WI38 (cell line): ENCODE data around the gene CSN1S1.

Source experiments
- H3K4me3 ChIP-seq: 2 replicates; pipeline ENCODE4 v1.5.1; 2011; ENCODE audit warnings: low read depth, mild to moderate bottlenecking, control low read depth, low read length
- TF ChIP-seq, protein P1 (sequence below): IDR thresholded peaks from 2 replicates; pipeline ENCODE4 v1.5.1; 2012; ENCODE audit warnings: low read depth, mild to moderate bottlenecking, control low read depth, low read length

The CSN1S1 gene

DNA sequence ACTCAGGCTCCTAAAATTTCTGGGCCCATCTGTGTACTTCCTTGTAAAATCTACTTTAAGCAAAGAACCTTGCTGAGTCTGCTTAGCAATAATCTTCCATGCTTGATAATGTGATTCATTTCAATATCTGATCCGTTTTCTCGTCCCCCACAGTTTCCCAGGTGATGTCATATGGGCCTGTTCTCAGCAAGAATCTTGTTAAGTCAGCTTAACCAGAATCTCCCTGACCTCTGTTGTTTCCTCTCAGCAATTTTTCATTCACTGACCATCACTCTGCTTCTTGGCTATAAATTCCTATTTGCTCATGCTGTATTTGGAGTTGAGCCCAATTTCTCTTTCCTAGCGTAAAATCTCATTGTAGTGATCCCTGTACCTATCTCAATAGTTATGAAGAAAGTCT is 20.7 kb downstream of the CSN1S1 start:
- TF ChIP-seq, protein P1, sequence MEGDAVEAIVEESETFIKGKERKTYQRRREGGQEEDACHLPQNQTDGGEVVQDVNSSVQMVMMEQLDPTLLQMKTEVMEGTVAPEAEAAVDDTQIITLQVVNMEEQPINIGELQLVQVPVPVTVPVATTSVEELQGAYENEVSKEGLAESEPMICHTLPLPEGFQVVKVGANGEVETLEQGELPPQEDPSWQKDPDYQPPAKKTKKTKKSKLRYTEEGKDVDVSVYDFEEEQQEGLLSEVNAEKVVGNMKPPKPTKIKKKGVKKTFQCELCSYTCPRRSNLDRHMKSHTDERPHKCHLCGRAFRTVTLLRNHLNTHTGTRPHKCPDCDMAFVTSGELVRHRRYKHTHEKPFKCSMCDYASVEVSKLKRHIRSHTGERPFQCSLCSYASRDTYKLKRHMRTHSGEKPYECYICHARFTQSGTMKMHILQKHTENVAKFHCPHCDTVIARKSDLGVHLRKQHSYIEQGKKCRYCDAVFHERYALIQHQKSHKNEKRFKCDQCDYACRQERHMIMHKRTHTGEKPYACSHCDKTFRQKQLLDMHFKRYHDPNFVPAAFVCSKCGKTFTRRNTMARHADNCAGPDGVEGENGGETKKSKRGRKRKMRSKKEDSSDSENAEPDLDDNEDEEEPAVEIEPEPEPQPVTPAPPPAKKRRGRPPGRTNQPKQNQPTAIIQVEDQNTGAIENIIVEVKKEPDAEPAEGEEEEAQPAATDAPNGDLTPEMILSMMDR, result no peak
- no peak overlapping the region for H3K4me3 ChIP-seq

DNA sequence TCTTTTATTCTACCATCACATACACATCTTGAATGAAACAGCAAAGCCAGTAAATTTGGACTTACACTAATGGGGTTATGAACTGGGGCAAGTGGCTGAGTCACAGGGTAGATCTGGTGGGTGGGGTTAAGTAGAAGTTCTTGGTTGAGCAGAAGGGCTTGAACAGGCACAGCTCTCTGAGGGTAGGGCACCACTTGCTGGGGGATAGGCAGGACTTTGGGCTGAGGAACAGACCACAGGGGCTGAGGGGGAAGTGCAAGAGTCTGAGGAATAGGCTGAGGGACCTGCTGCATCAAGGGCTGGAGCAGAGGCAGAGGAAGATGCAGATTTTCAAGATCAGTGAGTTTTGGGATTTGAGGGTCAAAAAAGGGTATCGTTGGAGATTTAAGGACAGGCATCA is 26.3 kb downstream of the CSN1S1 start:
- no peak overlapping the region for H3K4me3 ChIP-seq
- TF ChIP-seq, protein P1, result no peak

DNA sequence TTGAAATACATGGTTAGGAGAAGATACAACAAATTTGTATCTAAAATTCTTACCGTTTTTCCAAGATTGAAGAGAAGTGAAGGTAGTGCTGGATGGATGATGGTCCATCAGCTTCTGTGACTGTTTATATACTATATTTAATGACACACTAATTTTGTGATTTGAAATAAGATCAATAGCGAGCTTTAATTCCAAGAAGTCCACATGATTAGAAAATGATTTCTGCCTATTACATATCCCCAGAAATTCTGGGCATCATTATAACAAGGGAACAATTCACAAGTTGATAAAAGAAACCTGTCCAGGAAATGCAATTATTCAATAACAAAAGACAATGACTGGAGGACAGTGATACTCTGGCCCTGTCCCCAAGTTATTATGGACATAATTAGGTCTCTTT is 34.8 kb downstream of the CSN1S1 start, which contains the start of gene CSN2:
Gene CSN2, minus strand, starts transcription at position 101 of the 400 bp plus-strand sequence. CDS start 4,733 bp downstream, outside the sequence.
- TF ChIP-seq, protein P1, result no peak
- no peak within 1 kb of the TSS for H3K4me3 ChIP-seq

DNA sequence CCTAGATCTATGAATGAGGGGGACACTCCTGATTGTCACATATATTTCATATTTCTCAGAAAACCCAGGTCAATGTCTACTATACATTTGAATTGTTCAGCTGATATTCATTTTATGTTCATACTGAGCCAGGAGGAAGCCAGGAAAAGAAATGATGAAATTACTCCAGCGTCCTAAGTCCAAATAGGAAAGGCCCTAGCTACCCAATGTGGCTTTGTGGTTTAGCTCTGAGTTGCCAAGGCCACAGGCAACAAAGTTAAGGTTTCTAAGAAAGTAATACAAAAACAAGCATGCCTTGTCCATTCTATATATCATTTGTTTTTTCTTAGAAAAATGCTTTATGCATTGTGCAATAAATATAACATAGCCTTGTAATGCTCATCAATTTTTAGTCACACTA is 39.2 kb downstream of the CSN1S1 start:
- TF ChIP-seq, protein P1, result no peak
- no peak overlapping the region for H3K4me3 ChIP-seq

DNA sequence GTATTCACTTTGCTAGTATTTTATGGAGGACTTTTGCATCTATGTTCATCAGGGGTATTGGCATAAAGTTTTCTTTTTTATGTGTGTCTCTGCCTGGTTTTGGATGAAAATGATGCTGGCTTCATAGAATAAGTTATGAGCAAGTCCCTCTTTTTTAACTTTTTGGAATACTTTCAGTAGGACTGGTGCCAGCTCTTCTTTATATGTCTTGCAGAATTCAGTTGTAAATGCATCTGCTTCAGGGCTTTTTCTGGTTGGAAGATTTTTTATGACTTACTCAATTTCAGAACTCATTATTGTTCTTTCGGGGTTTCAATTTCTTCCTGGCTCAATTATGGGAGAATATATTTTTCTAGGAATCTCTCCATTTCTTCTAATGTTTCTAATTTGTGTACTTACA is 43.8 kb downstream of the CSN1S1 start:
- TF ChIP-seq, protein P1, result no peak

DNA sequence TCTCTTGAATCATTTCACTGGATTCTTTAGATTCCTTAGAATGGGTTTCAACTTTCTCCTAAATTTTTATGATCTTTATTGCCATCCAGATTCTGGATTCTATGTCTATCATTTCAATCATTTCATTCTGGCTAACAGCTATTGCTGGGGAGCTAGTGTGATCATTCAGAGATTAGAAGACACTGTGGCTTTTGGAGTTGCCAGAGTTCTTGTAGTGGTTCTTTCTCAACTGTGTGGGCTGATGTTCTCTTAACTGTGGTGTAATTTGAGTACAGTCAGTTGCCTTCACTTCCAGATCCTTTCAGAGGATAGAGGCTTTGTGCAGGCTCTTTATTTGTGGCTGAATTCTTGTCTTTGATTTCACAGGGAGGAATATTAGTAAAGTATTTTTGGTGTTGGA is 46.7 kb downstream of the CSN1S1 start:
- H3K4me3 ChIP-seq, result no peak overlapping the region
- TF ChIP-seq, protein P1, result no peak

More for the DNA sequence above, 43.8 kb downstream of the CSN1S1 start:
- H3K4me3 ChIP-seq, result no peak overlapping the region

DNA sequence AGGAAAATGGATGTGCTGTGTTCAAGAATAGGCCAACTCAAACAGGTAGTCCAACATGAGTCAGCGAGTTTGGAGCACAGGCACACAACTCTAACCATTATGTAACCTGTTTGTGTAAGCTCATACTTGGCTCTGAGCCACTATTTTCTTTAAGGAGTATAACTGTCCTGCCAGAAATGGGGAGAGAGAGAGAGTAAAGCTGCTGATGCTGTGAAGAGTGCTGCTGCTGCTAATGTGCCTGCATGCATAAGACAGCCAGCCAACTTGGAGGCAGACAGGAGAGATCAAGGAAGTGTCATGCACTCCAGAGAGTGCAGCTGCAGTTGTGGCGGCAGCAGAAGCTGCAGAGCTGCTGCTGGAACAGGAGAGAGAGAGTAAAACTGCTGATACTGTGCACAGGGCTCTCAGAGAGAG is 53.2 kb downstream of the CSN1S1 start:
- TF ChIP-seq, protein P1, result no peak
- no peak overlapping the region for H3K4me3 ChIP-seq
